Neural cell (in vitro differentiated cells): ENCODE results near the gene ERC2. TPM values are rescaled to one million over a fixed set of nuclear protein-coding genes. Genes with fewer than 3 reads are reported as not detected.

Experiments
- H2AFZ ChIP-seq: fragments of 200-600, 300-800 bp; sonication (generic), shearing (Covaris generic); 2 replicates; pipeline ENCODE4 v1.6.0; 2014; ENCODE audit warnings: low read depth, mild to moderate bottlenecking, antibody characterized with exemption, low read length, moderate library complexity
- H3F3A ChIP-seq: fragments of 200-600 bp; shearing (Covaris generic); 2 replicates; pipeline ENCODE4 v1.6.1; 2016; ENCODE audit warnings: mild to moderate bottlenecking, moderate library complexity, mixed read lengths, antibody characterized with exemption, low read length; ENCODE audit not compliant: insufficient read depth, poor library complexity, severe bottlenecking
- H3K27ac ChIP-seq: fragments of 200-600, 300-800 bp; sonication (generic), shearing (Covaris generic); 2 replicates; pipeline ENCODE4 v1.5.1; 2014; ENCODE audit warnings: mild to moderate bottlenecking, low read length, moderate library complexity
- H3K27me3 ChIP-seq: fragments of 300-800, 200-600 bp; sonication (generic), shearing (Covaris generic); 2 replicates; pipeline ENCODE4 v1.6.0; 2014; ENCODE audit warnings: mild to moderate bottlenecking, low read depth, low read length, moderate library complexity; ENCODE audit not compliant: insufficient read depth
- H3K36me3 ChIP-seq: fragments of 300-800, 200-600 bp; sonication (generic), shearing (Covaris generic); 2 replicates; pipeline ENCODE4 v1.5.1; 2014; ENCODE audit warnings: mild to moderate bottlenecking, antibody characterized with exemption, low read length, moderate library complexity; ENCODE audit not compliant: insufficient read depth
- H3K4me2 ChIP-seq: fragments of 300-800, 200-600 bp; sonication (generic), shearing (Covaris generic); 2 replicates; pipeline ENCODE4 v1.6.0; 2014; ENCODE audit warnings: mild to moderate bottlenecking, low read length
- H3K4me3 ChIP-seq: fragments of 300-800, 200-600 bp; sonication (generic), shearing (Covaris generic); 2 replicates; pipeline ENCODE4 v1.5.1; 2014; ENCODE audit warnings: mild to moderate bottlenecking, low read length, moderate library complexity
- H3K79me2 ChIP-seq: fragments of 200-600 bp; shearing (Covaris generic); replicated peaks from 2 replicates; pipeline ENCODE4 v1.6.0; 2014; ENCODE audit warnings: mild to moderate bottlenecking, low read length, moderate library complexity; ENCODE audit not compliant: insufficient read depth
- H3K9ac ChIP-seq: fragments of 300-800, 200-600 bp; sonication (generic), shearing (Covaris generic); 2 replicates; pipeline ENCODE4 v1.6.1; 2016; ENCODE audit warnings: mild to moderate bottlenecking, low read length, mixed read lengths
- H3K9me2 ChIP-seq: fragments of 200-600 bp; shearing (Covaris generic); 2 replicates; pipeline ENCODE4 v1.6.1; 2016; ENCODE audit warnings: mild to moderate bottlenecking, low read length, mixed read lengths; ENCODE audit not compliant: insufficient read depth
- H3K9me3 ChIP-seq: fragments of 200-600, 300-800 bp; sonication (generic), shearing (Covaris generic); 2 replicates; pipeline ENCODE4 v1.6.1; 2016; ENCODE audit warnings: mild to moderate bottlenecking, mixed run types, low read length, moderate library complexity, mixed read lengths
- H4K20me1 ChIP-seq: fragments of 200-600 bp; shearing (Covaris generic); 2 replicates; pipeline ENCODE4 v1.6.1; 2016; ENCODE audit warnings: mild to moderate bottlenecking, mixed run types; ENCODE audit not compliant: insufficient read depth
- EP300 ChIP-seq: fragments of 450-650 bp; conservative IDR thresholded peaks from 2 replicates; pipeline ENCODE4 v1.6.1; 2014; ENCODE audit warnings: antibody characterized with exemption, mild to moderate bottlenecking, moderate library complexity; ENCODE audit not compliant: poor library complexity, severe bottlenecking
- EZH2 ChIP-seq: fragments of 200-600, 300-800 bp; shearing (Covaris generic), sonication (generic); IDR thresholded peaks from 2 replicates; pipeline ENCODE4 v1.6.1; 2014; ENCODE audit warnings: antibody characterized with exemption, low read length, borderline replicate concordance, mild to moderate bottlenecking; ENCODE audit not compliant: insufficient read depth, poor library complexity, severe bottlenecking
- MXI1 ChIP-seq: fragments of 450-650 bp; conservative IDR thresholded peaks from 2 replicates; pipeline ENCODE4 v1.6.1; 2014; ENCODE audit warnings: antibody characterized with exemption, mild to moderate bottlenecking; ENCODE audit not compliant: poor library complexity, severe bottlenecking
- POLR2AphosphoS5 ChIP-seq: IDR thresholded peaks from 2 replicates; pipeline ENCODE4 v1.6.1; 2012
- RAD21 ChIP-seq: fragments of 450-650 bp; conservative IDR thresholded peaks from 2 replicates; pipeline ENCODE4 v1.6.1; 2014; ENCODE audit warnings: antibody characterized with exemption, mild to moderate bottlenecking, moderate library complexity
- REST ChIP-seq: IDR thresholded peaks from 2 replicates; pipeline ENCODE4 v1.6.1; 2012; ENCODE audit warnings: borderline replicate concordance
- SMC3 ChIP-seq: fragments of 450-650 bp; conservative IDR thresholded peaks from 2 replicates; pipeline ENCODE4 v1.6.1; 2014; ENCODE audit warnings: antibody characterized with exemption, mild to moderate bottlenecking, moderate library complexity; ENCODE audit not compliant: poor library complexity
- TAF1 ChIP-seq: IDR thresholded peaks from 2 replicates; pipeline ENCODE4 v1.6.1; 2012; ENCODE audit warnings: low read depth
- polyA plus RNA-seq: library from polyadenylated mRNA; depleted of rRNA; stranded (reverse); fragments of >200 nt; gene quantifications from 2 replicates; pipeline ENCODE4 v1.2.3, GENCODE V29; 2014
- TF ChIP-seq, protein P1 (sequence below): fragments of 450-650 bp; IDR thresholded peaks from 2 replicates; pipeline ENCODE4 v1.5.1; 2014; ENCODE audit warnings: antibody characterized with exemption, mild to moderate bottlenecking, moderate library complexity; ENCODE audit not compliant: poor library complexity, severe bottlenecking

Gene ERC2
- polyA plus RNA-seq, 1 donor from 2014 or later: 60.4 TPM

GRCh38 chr3:55737186-55737585, 731.1 kb downstream of the ERC2 start:
- Histone ChIP-seq H3K27ac (no peak overlapping the region), H3K4me3 (no peak overlapping the region), H3K79me2 (no peaks in the 10 kb centered on the region), H3K36me3 (no peaks in the 10 kb centered on the region), H3K9me2 (no peaks in the 10 kb centered on the region), H3K9me3 (no peaks in the 10 kb centered on the region), H3K4me2 (no peak overlapping the region), H3K9ac (no peak overlapping the region), H2AFZ (no peak overlapping the region), H3K27me3 (no peaks in the 10 kb centered on the region), H4K20me1 (no peaks in the 10 kb centered on the region), H3F3A (no peaks in the 10 kb centered on the region)
- TF ChIP-seq MXI1: no peak
- no peak for TF ChIP-seq TAF1
- no peak for TF ChIP-seq EZH2
- TF ChIP-seq RAD21: no peak
- no peak for TF ChIP-seq EP300
- TF ChIP-seq SMC3: no peak
- TF ChIP-seq REST: no peak
- no peak for TF ChIP-seq POLR2AphosphoS5
- TF ChIP-seq, protein P1, sequence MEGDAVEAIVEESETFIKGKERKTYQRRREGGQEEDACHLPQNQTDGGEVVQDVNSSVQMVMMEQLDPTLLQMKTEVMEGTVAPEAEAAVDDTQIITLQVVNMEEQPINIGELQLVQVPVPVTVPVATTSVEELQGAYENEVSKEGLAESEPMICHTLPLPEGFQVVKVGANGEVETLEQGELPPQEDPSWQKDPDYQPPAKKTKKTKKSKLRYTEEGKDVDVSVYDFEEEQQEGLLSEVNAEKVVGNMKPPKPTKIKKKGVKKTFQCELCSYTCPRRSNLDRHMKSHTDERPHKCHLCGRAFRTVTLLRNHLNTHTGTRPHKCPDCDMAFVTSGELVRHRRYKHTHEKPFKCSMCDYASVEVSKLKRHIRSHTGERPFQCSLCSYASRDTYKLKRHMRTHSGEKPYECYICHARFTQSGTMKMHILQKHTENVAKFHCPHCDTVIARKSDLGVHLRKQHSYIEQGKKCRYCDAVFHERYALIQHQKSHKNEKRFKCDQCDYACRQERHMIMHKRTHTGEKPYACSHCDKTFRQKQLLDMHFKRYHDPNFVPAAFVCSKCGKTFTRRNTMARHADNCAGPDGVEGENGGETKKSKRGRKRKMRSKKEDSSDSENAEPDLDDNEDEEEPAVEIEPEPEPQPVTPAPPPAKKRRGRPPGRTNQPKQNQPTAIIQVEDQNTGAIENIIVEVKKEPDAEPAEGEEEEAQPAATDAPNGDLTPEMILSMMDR: no peak

DNA sequence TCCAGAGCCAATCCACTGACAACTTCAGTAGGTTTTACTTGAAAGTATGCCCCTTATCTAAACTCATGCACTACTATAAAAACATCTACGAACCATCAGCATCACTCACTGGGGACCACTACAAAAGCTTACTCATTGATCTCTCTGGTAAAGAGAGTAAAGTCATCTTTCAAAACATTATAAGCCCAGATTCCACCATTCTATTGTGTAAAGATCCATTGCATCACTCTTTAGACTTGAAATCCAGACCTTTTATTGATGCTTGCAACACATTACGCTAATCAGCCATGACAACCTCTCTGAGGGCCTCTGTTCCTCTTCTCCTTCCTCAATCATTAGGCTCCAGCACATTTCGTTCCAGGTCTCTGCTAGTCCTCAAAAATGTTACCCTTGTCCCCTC, 732.3 kb downstream of the ERC2 start:
- Histone ChIP-seq H3K9ac (no peak overlapping the region), H3K4me3 (no peak overlapping the region), H3F3A (no peaks in the 10 kb centered on the region), H2AFZ (no peak overlapping the region), H3K27ac (no peak overlapping the region), H3K4me2 (no peak overlapping the region), H3K27me3 (no peaks in the 10 kb centered on the region), H3K36me3 (no peaks in the 10 kb centered on the region), H4K20me1 (no peaks in the 10 kb centered on the region), H3K79me2 (no peaks in the 10 kb centered on the region), H3K9me2 (no peaks in the 10 kb centered on the region), H3K9me3 (no peaks in the 10 kb centered on the region)
- TF ChIP-seq EP300 (no peak), REST (no peak), POLR2AphosphoS5 (no peak), TAF1 (no peak), MXI1 (no peak)
